ENCODE results near the gene GNAI1.
"Not testable (repeated sequence)": the region's sequence is repeated elsewhere in the genome, so short reads cannot be mapped to it uniquely, and the experiment has no call there.

Gene GNAI1

DNA sequence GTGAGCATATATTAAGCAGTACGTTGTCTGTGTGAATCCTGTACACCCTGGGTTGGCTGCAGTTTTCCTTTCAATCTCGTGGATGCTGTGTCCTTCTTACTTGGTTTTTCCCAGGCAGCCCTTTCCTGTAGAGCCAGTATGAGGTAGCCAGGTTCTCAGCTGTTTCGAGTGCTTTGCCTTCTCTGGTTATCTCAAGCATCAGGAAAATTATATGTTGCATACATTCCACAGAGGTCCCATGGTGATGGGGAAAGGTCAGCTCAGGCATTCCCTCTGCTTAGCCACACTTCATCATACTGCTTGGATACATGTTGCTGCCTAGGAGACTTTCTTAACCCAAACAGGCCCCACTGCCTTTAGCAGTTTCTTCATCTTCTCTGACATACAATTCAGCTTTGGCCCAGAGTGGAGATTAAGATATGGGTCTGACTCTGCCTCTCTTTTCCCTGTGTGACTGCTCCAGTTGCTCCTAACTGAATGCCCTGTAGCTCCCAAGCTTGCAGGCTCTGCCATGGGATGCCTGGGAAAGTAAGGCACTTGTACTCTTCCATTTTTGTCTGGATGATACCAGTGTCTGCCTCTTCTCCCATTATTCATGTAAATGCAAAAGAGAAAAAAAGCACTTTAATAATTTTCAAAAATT is 11.3 kb downstream of the GNAI1 start:
- Histone ChIP-seq H3K4me1 (ENCODE audit: control insufficient read depth, insufficient read depth, low read length) (peaks cover 22% of the 10 kb centered on the region), H3K27ac (ENCODE audit: low read depth, low read length) (no peak overlapping the region), H3K4me3 (ENCODE audit: low read depth, low read length) (no peak overlapping the region)

DNA sequence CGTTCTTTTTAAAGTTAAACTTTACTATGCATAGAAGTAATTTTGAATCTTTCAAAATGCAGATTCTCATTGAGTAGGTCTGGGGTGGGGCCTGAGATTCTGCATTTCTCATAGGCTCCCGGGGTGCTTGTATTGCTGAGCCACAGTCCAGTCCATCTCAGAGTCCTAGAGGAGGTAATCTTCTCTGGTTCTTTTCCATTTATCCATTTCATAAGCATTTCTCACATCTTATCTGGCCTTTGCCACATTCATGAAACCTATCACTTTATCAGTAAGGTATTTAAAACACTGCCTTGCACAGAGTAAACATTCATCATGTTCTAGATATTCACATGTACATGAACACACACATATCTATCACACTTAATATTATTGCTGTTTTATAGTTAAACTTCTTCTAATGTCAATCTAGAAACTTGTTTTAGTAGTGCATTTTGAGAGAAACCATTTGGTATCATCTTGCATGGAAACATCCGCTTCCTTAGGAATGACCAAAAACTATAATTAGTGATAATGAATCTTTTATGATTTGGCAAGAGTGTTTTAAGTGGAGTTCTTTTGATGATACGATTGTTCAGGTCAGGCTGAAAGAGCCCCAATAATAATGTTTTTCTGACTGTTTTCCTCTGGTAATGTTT is 12.0 kb downstream of the GNAI1 start:
- Histone ChIP-seq H3K4me3 (ENCODE audit: low read depth, low read length) (no peak overlapping the region), H3K4me1 (ENCODE audit: control insufficient read depth, insufficient read depth, low read length) (peaks cover 24% of the 10 kb centered on the region), H3K36me3 (ENCODE audit: control insufficient read depth, insufficient read depth, low read length) (no peaks in the 10 kb centered on the region), H3K27me3 (ENCODE audit: control insufficient read depth, insufficient read depth, low read length) (no peaks in the 10 kb centered on the region), H3K27ac (ENCODE audit: low read depth, low read length) (no peak overlapping the region), H3K9ac (ENCODE audit: low read length) (no peak overlapping the region), H3K9me3 (ENCODE audit: control insufficient read depth, insufficient read depth, low read depth, low read length) (no peaks in the 10 kb centered on the region)

More for the DNA sequence above, 11.3 kb downstream of the GNAI1 start:
- H3K27me3 ChIP-seq (ENCODE audit: control insufficient read depth, insufficient read depth, low read length) = no peaks in the 10 kb centered on the region
- no peak overlapping the region for H3K9ac ChIP-seq (ENCODE audit: low read length)
- no peaks in the 10 kb centered on the region for H3K36me3 ChIP-seq (ENCODE audit: control insufficient read depth, insufficient read depth, low read length)
- no peaks in the 10 kb centered on the region for H3K9me3 ChIP-seq (ENCODE audit: control insufficient read depth, insufficient read depth, low read depth, low read length)

DNA sequence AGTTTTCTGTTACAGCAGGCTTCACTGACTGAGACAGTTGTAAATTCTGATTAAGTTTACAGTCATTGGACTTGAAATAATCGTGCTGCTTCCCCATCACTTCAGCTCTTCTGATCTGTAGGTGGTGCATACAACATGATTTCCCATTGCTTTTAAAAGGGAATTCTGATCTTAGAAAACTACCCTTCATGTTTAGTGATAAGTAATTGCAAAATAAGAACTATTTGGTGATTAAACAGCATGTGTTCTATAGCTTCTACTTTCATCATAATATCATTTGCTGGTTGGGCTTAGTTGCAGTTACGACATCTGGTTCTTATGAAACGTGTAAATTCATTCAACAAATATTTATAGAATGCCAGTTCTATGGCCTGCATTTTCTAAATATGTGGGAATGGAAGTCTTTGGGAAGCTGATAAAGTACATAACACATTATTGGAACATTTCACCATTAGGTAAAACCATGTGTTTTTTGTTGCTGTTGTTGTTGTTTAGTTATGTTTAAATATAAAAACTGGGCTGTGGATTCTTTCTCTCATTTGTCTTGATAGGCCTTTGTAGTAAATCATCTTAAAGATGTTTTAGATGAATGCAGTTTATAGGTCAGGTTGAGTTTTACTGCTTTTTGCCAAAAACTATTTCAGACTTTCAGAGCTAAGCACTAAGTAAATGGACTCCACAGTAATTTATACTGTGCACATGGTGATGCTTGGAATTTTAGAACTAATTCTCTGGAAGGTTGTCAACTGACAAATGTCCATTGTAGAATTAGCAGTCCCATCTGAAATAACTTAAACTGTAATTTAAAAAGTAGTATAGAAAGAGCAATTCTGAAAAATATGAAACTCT is 13.1 kb downstream of the GNAI1 start:
- no peak overlapping the region for H3K9ac ChIP-seq (ENCODE audit: low read length)
- H3K4me1 ChIP-seq (ENCODE audit: control insufficient read depth, insufficient read depth, low read length) = peaks cover 30% of the 10 kb centered on the region
- no peaks in the 10 kb centered on the region for H3K27me3 ChIP-seq (ENCODE audit: control insufficient read depth, insufficient read depth, low read length)
- H3K27ac ChIP-seq (ENCODE audit: low read depth, low read length) = no peak overlapping the region
- H3K9me3 ChIP-seq (ENCODE audit: control insufficient read depth, insufficient read depth, low read depth, low read length) = no peaks in the 10 kb centered on the region
- no peak overlapping the region for H3K4me3 ChIP-seq (ENCODE audit: low read depth, low read length)
- H3K36me3 ChIP-seq (ENCODE audit: control insufficient read depth, insufficient read depth, low read length) = no peaks in the 10 kb centered on the region

DNA sequence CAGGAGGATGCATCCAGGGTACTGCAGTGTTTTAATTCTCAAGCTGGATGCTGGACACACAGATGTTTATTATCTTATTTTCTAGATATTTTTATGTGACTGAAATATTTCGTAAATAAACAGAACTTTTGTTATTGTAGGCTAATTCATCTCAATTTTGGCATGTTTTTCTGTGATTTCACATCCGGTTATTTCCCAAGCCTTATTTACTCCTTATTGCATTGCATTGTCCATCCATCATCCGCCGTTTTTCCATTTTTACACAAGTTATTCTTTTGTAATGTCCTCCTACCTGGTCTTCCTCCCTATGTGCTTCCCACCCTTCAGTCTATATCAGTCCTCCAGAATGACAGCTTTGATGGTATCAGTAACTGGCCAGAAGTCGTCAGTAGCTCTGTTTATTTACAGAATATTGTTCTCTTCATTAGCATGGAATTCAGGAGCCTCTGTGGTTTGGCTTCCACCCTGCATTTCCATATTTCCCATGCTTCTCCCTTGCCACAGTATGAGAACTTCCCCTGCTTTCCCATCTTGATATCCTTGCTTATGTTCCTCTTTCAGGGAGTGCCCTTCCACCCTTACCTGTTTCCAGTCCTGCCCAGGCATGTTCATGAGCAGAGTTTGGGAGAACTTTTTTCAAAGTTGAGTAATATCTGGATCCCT is 16.1 kb downstream of the GNAI1 start:
- H3K27ac ChIP-seq (ENCODE audit: low read depth, low read length) = no peak overlapping the region

DNA sequence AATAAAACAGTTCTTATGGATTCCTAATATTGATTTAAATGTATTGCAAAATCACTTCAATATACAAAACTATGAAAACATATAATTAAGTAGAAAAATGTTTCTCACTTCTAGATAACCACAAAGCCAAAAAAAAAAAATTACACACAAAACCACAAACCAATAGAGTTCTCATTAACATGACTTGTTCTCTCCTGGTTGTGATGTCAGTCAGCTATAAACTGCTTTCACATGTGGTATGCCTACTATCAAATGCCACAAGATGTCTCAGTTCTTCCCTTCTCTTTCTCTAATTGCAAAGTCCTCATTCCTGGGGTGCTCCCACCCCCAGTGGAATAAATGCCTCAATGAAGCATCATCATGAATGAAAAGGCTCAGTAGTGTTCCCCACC is 16.6 kb downstream of the GNAI1 start:
- Histone ChIP-seq H3K9ac (ENCODE audit: low read length) (no peak overlapping the region), H3K4me3 (ENCODE audit: low read depth, low read length) (no peak overlapping the region), H3K4me1 (ENCODE audit: control insufficient read depth, insufficient read depth, low read length) (peaks cover 30% of the 10 kb centered on the region), H3K9me3 (ENCODE audit: control insufficient read depth, insufficient read depth, low read depth, low read length) (no peaks in the 10 kb centered on the region), H3K36me3 (ENCODE audit: control insufficient read depth, insufficient read depth, low read length) (no peaks in the 10 kb centered on the region), H3K27ac (ENCODE audit: low read depth, low read length) (no peak overlapping the region), H3K27me3 (ENCODE audit: control insufficient read depth, insufficient read depth, low read length) (no peaks in the 10 kb centered on the region)

More for the DNA sequence above, 16.1 kb downstream of the GNAI1 start:
- no peaks in the 10 kb centered on the region for H3K9me3 ChIP-seq (ENCODE audit: control insufficient read depth, insufficient read depth, low read depth, low read length)
- H3K9ac ChIP-seq (ENCODE audit: low read length) = no peak overlapping the region
- H3K4me1 ChIP-seq (ENCODE audit: control insufficient read depth, insufficient read depth, low read length) = peaks cover 34% of the 10 kb centered on the region
- no peaks in the 10 kb centered on the region for H3K27me3 ChIP-seq (ENCODE audit: control insufficient read depth, insufficient read depth, low read length)
- no peaks in the 10 kb centered on the region for H3K36me3 ChIP-seq (ENCODE audit: control insufficient read depth, insufficient read depth, low read length)
- no peak overlapping the region for H3K4me3 ChIP-seq (ENCODE audit: low read depth, low read length)

DNA sequence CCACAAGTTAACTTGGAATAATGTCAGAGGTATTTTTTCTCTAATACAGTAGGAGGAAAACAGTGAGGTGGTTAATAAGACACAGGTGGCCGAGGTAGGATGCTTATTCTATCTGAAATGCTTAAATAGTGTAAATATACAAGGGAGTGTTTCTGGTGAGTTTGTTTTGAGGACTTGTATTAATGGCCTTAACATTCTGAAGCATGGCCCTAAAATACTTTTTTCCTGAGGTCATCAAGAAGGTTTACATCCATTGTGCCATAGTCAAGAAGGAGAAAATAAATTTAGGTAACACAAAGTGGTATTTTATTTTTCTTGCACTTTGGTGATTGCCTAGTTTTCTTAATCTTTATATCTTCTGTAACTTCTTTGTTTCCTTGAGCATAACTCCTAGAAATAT is 18.8 kb downstream of the GNAI1 start:
- no peaks in the 10 kb centered on the region; the same call in 1 of the 2 replicates for H3K9me3 ChIP-seq (ENCODE audit: control insufficient read depth, insufficient read depth, low read depth, low read length)
- H3K27ac ChIP-seq (ENCODE audit: low read depth, low read length) = no peak overlapping the region
- peaks cover 30% of the 10 kb centered on the region for H3K4me1 ChIP-seq (ENCODE audit: control insufficient read depth, insufficient read depth, low read length)

DNA sequence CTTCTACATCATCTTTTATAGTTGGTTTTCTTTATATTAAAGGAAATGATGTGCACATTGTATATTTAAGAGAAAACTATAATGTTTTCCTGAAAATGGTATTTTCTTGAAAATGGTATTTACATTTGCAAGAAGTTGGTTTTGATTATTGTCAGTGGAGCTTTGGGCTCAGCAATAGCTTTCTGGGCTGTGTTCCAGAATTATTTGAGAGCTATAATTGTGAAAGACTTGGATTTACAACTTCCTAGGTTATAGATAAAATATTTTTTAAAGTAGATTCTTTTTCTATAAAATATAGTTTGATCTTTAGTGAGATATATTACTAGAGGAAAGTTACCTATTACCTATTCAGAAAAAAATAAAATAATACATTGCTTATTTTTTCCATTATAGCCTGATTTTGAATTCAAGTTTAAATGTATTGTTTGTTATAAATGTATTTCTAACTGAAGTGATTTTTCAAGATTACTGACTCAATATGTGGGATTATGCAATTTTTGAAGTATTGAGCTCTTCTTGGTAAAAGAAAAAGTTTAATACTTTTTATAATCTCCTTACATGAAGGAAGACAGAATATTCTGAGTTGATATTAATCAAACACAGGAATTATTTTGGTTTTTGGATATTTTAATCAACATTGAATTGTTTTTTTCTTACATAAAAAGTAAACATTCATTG is 20.2 kb downstream of the GNAI1 start:
- Histone ChIP-seq H3K4me3 (ENCODE audit: low read depth, low read length) (no peak overlapping the region), H3K27me3 (ENCODE audit: control insufficient read depth, insufficient read depth, low read length) (no peaks in the 10 kb centered on the region), H3K9ac (ENCODE audit: low read length) (no peak overlapping the region), H3K36me3 (ENCODE audit: control insufficient read depth, insufficient read depth, low read length) (no peaks in the 10 kb centered on the region), H3K9me3 (ENCODE audit: control insufficient read depth, insufficient read depth, low read depth, low read length) (no peaks in the 10 kb centered on the region; the same call in 1 of the 2 replicates), H3K4me1 (ENCODE audit: control insufficient read depth, insufficient read depth, low read length) (peaks cover 30% of the 10 kb centered on the region), H3K27ac (ENCODE audit: low read depth, low read length) (no peak overlapping the region)

More for the DNA sequence above, 18.8 kb downstream of the GNAI1 start:
- H3K36me3 ChIP-seq (ENCODE audit: control insufficient read depth, insufficient read depth, low read length) = no peaks in the 10 kb centered on the region
- H3K4me3 ChIP-seq (ENCODE audit: low read depth, low read length) = no peak overlapping the region
- no peaks in the 10 kb centered on the region for H3K27me3 ChIP-seq (ENCODE audit: control insufficient read depth, insufficient read depth, low read length)
- H3K9ac ChIP-seq (ENCODE audit: low read length) = no peak overlapping the region

DNA sequence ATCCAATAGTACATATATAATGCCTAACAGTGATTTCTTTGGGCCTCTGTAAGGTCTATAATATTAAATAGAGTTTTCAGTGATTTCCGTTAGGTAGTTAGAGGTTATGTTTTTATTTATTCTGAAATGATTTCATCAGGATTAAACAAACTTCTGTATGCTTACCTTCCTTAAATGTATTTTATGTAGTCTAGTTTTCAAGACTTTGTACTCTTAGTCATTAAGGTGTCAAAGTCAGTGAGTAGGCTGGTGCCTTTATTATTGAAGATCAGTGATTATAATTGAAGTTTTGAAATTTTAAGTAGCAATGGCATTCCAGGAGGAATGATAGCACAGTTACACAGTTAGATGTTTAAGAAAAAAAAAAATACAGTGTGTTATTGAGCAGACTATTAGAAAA is 20.7 kb downstream of the GNAI1 start:
- no peak overlapping the region for H3K4me3 ChIP-seq (ENCODE audit: low read depth, low read length)
- H3K4me1 ChIP-seq (ENCODE audit: control insufficient read depth, insufficient read depth, low read length) = peaks cover 30% of the 10 kb centered on the region
- H3K36me3 ChIP-seq (ENCODE audit: control insufficient read depth, insufficient read depth, low read length) = no peaks in the 10 kb centered on the region
- H3K27ac ChIP-seq (ENCODE audit: low read depth, low read length) = no peak overlapping the region
- H3K9ac ChIP-seq (ENCODE audit: low read length) = no peak overlapping the region
- H3K27me3 ChIP-seq (ENCODE audit: control insufficient read depth, insufficient read depth, low read length) = no peaks in the 10 kb centered on the region
- H3K9me3 ChIP-seq (ENCODE audit: control insufficient read depth, insufficient read depth, low read depth, low read length) = no peaks in the 10 kb centered on the region; the same call in 1 of the 2 replicates

DNA sequence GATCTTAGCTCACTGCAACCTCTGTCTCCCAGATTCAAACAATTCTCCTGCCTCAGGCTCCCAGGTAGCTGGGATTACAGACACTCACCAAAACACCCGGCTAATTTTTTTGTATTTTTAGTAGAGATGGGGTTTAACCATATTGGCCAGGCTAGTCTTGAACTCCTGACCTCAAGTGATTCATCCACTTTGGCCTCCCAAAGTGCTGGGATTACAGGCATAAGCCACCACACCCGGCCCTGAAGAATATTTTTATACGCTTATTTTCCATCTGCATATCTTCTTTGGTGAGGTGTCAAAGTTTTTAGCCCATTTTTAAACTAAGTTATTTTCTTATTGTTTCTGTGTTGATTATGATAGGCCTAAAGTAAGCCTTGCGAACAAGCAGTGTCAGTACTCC is 23.1 kb downstream of the GNAI1 start:
- H3K9ac ChIP-seq (ENCODE audit: low read length); H3K27me3 ChIP-seq (ENCODE audit: control insufficient read depth, insufficient read depth, low read length); H3K9me3 ChIP-seq (ENCODE audit: control insufficient read depth, insufficient read depth, low read depth, low read length); H3K4me3 ChIP-seq (ENCODE audit: low read depth, low read length); H3K27ac ChIP-seq (ENCODE audit: low read depth, low read length); H3K36me3 ChIP-seq (ENCODE audit: control insufficient read depth, insufficient read depth, low read length): not testable (repeated sequence)
- peaks cover 11% of the 10 kb centered on the region; the same call in 1 of the 2 replicates for H3K4me1 ChIP-seq (ENCODE audit: control insufficient read depth, insufficient read depth, low read length)

DNA sequence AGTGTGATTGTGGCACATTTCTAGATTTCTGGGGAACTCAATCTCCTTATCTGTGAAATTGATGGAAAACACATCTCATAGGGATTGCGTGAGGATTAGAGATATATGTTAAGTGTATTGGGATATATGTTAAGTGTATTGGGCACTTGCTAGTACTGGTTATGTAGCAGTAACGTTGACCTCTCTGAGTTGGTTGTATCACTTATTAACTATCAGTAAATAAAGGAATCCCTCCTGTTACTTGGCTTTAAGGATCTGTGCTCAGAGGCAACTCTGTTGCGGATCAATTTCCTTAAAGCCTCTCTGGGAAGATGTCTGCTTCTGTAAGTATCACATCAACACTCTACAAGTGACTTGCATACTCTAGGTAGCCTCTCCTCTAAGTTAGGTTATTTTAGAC is 25.2 kb downstream of the GNAI1 start:
- Histone ChIP-seq H3K4me3 (ENCODE audit: low read depth, low read length) (no peak overlapping the region), H3K27ac (ENCODE audit: low read depth, low read length) (no peak overlapping the region), H3K9me3 (ENCODE audit: control insufficient read depth, insufficient read depth, low read depth, low read length) (peaks cover 9% of the 10 kb centered on the region; the same call in 1 of the 2 replicates), H3K9ac (ENCODE audit: low read length) (no peak overlapping the region), H3K27me3 (ENCODE audit: control insufficient read depth, insufficient read depth, low read length) (no peaks in the 10 kb centered on the region), H3K4me1 (ENCODE audit: control insufficient read depth, insufficient read depth, low read length) (peaks cover 2% of the 10 kb centered on the region; the same call in 1 of the 2 replicates), H3K36me3 (ENCODE audit: control insufficient read depth, insufficient read depth, low read length) (no peaks in the 10 kb centered on the region)

Data from HUES6 (cell line).